K562 (cell line): Measurements from ENCODE around the gene HSPA8. TPM values are rescaled to one million over a fixed set of nuclear protein-coding genes. Genes with fewer than 3 reads are reported as not detected.
A peak's percentile ranks its signal among the peaks of the same experiment; 100 is the strongest.

Source experiments
- ATAC-seq: fragments of 200-7000 bp; cut with Tn5 transposase; 3 replicates; pipeline ENCODE4 v1.9.1; 2020; ENCODE audit warnings: moderate library complexity
- BruUV-seq: library from RNA; stranded (reverse); fragments of 400-500 nt; replicated peaks from 2 replicates; lab custom pipeline; 2021; lab: Mats Ljungman, UMichigan
- CTCF ChIA-PET: fragments of 300-600 bp; formaldehyde crosslinking; extraction: SDS; loops from one replicate; lab custom pipeline; 2021; ENCODE audit warnings: low intra/inter-chr PET ratio; lab: Yijun Ruan, JAX
- POLR2A ChIA-PET: fragments of 300-600, 350-650 bp; sonication (Branson Sonifier 250); formaldehyde crosslinking; extraction: SDS; loops from one replicate; lab custom pipeline; 2021; ENCODE audit warnings: antibody characterized with exemption, inconsistent platforms; lab: Yijun Ruan, JAX
- DNase-seq, 4 experiments: peaks; one replicate each; pipeline versions ENCODE4 v3.0.0 to v3.0.0-alpha.2; 2011 to 2018; ENCODE audit warnings: low spot score in 3 of 4, mixed read lengths in 3 of 4; ENCODE audit errors: extremely low read depth in 1 of 4
- FAIRE-seq: peaks from 2 replicates; lab custom pipeline; 2011; peaks lifted over from hg19 to GRCh38; lab: Jason Lieb, UNC
- H2AFZ ChIP-seq: 2 replicates; pipeline ENCODE4 v1.6.0; 2011; ENCODE audit warnings: low read depth, low read length, control low read depth, inconsistent platforms
- H3K27ac ChIP-seq: fragments of 200-600 bp; 3 replicates; pipeline ENCODE4 v1.8.0; 2011; ENCODE audit warnings: low read depth, mild to moderate bottlenecking, control low read depth, inconsistent platforms, low read length, moderate library complexity, mixed read lengths; ENCODE audit errors: extremely low read depth
- H3K27me3 ChIP-seq, 2 experiments: fragments of 300-600 bp in 1 of 2; 2 replicates in 1 of 2; 3 replicates in 1 of 2; pipeline versions ENCODE4 v1.6.0 to v1.8.0; 2011; ENCODE audit warnings: inconsistent platforms in 2 of 2, low read length in 2 of 2, mild to moderate bottlenecking in 1 of 2, mixed read lengths in 1 of 2, moderate library complexity in 1 of 2; ENCODE audit not compliant: control insufficient read depth in 2 of 2, insufficient read depth in 2 of 2
- H3K36me3 ChIP-seq: fragments of 300-600 bp; 3 replicates; pipeline ENCODE4 v1.8.0; 2011; ENCODE audit warnings: mild to moderate bottlenecking, low read length, inconsistent platforms; ENCODE audit not compliant: control insufficient read depth, insufficient read depth
- H3K4me1 ChIP-seq, 2 experiments: fragments of 200-600 bp in 1 of 2; replicated peaks in 1 of 2; 2 replicates in 1 of 2; 3 replicates in 1 of 2; pipeline versions ENCODE4 v1.5.1 to v1.8.0; 2011; ENCODE audit warnings: inconsistent platforms in 2 of 2, low read length in 2 of 2, mild to moderate bottlenecking in 1 of 2, mixed read lengths in 1 of 2, moderate library complexity in 1 of 2; ENCODE audit not compliant: control insufficient read depth in 2 of 2, insufficient read depth in 2 of 2
- H3K4me2 ChIP-seq: 2 replicates; pipeline ENCODE4 v1.6.1; 2011; ENCODE audit warnings: low read length, control low read depth, inconsistent platforms, mixed read lengths; ENCODE audit not compliant: insufficient read depth
- H3K4me3 ChIP-seq: fragments of 200-600 bp; sonication (generic), shearing (Covaris generic); 2 replicates; pipeline ENCODE4 v1.5.1; 2016; ENCODE audit warnings: control low read depth, inconsistent platforms
- H3K79me2 ChIP-seq: fragments of 200-600 bp; 3 replicates; pipeline ENCODE4 v1.8.0; 2011; ENCODE audit warnings: low read length, inconsistent platforms; ENCODE audit not compliant: control insufficient read depth, insufficient read depth
- H3K9ac ChIP-seq, 2 experiments: 2 replicates each; pipeline versions ENCODE4 v1.6.0 to v1.6.1; 2011; ENCODE audit warnings: low read depth in 2 of 2, low read length in 2 of 2, control low read depth in 1 of 2, inconsistent platforms in 1 of 2, mild to moderate bottlenecking in 1 of 2, mixed read lengths in 1 of 2; ENCODE audit not compliant: insufficient read depth in 1 of 2
- H3K9me1 ChIP-seq: one replicate; pipeline ENCODE4 v1.6.0; 2011; ENCODE audit warnings: inconsistent platforms, mild to moderate bottlenecking, low read length, moderate library complexity; ENCODE audit not compliant: control insufficient read depth, insufficient read depth
- H3K9me3 ChIP-seq: replicated peaks from 2 replicates; pipeline ENCODE4 v1.5.1; 2011; ENCODE audit warnings: low read depth, low read length, inconsistent platforms; ENCODE audit not compliant: control insufficient read depth, insufficient read depth
- H4K20me1 ChIP-seq: replicated peaks from 2 replicates; pipeline ENCODE4 v1.6.1; 2011; ENCODE audit warnings: low read length, inconsistent platforms, mixed read lengths; ENCODE audit not compliant: control insufficient read depth, insufficient read depth
- RAD21 ChIP-seq, 2 experiments: fragments of 250-450 bp in 1 of 2; fragments of 450-650 bp in 1 of 2; sonication (Bioruptor Pico) in 1 of 2; formaldehyde crosslinking in 1 of 2; IDR thresholded peaks in 1 of 2; conservative IDR thresholded peaks in 1 of 2; 2 replicates each; pipeline versions ENCODE4 v1.4.0 to v1.8.0; 2020 to 2022; ENCODE audit warnings: mild to moderate bottlenecking in 2 of 2, moderate library complexity in 1 of 2
- SLC30A9 ChIP-seq: fragments of 250-450 bp; sonication (Bioruptor Pico); IDR thresholded peaks from 2 replicates; pipeline ENCODE4 v1.8.0; 2022; ENCODE audit warnings: mild to moderate bottlenecking, moderate library complexity
- WGBS: fragments of 100-300 bp; shearing (Covaris generic); methylation state at CpG from one replicate; pipeline ENCODE4 v1.1.6; 2016; ENCODE audit warnings: low coverage, mixed read lengths; ENCODE audit not compliant: insufficient coverage; ENCODE audit errors: missing lambda C conversion rate; 5-methylcytosine and 5-hydroxymethylcytosine counted together
- in situ Hi-C: fragments of 300-500 bp; cut with MboI; formaldehyde crosslinking; loops from 4 replicates; pipeline ENCODE4 v1.15.0; 2018; ENCODE audit warnings: inconsistent platforms, mixed read lengths
- intact Hi-C: fragments of 100-400 bp; cut with micrococcal nuclease; formaldehyde crosslinking; loops from 2 replicates; pipeline ENCODE4 v1.14.2; 2022
- polyA plus RNA-seq, 8 experiments: library from polyadenylated mRNA; depleted of rRNA in 4 of 8; stranded (reverse) in 5 of 8; unstranded in 3 of 8; fragments of >200 nt; fragmentation: Nextera tagmentation in 2 of 8; fragmentation: Illumina TruSeq in 1 of 8; extraction: Ambion mirVana in 2 of 8; extraction: Trizol in 1 of 8; gene quantifications; 2 replicates each; pipeline versions ENCODE4 v1.2.1 to v1.2.3, GENCODE V29; 2011 to 2014; ENCODE audit warnings: inconsistent platforms in 1 of 8, missing spikeins in 1 of 8
- total RNA-seq, 7 experiments: library from RNA; depleted of rRNA in 6 of 7; stranded (reverse); fragments of >200 nt in 6 of 7; fragmentation: Illumina TruSeq in 2 of 7; extraction: Trizol in 2 of 7; gene quantifications; 2 replicates each; pipeline versions ENCODE4 v1.2.1 to v1.2.3, GENCODE V29; 2011 to 2021; ENCODE audit warnings: low replicate concordance in 1 of 7
- TF ChIP-seq, protein P1 (sequence below): fragments of 450-650 bp; formaldehyde crosslinking; IDR thresholded peaks from 2 replicates; pipeline ENCODE4 v1.4.0; 2022; ENCODE audit warnings: mild to moderate bottlenecking, moderate library complexity
- TF ChIP-seq, protein P2 (sequence below), 3 experiments: IDR thresholded peaks in 2 of 3; conservative IDR thresholded peaks in 1 of 3; 2 replicates each; pipeline ENCODE4 v1.5.1; 2011 to 2012; ENCODE audit warnings: low read length in 3 of 3, mild to moderate bottlenecking in 3 of 3, control low read depth in 2 of 3, improper control_type of control experiment in 1 of 3, inconsistent platforms in 1 of 3, low read depth in 1 of 3, mixed read lengths in 1 of 3, moderate library complexity in 1 of 3; ENCODE audit not compliant: insufficient read depth in 2 of 3
- TF ChIP-seq, protein P3 (sequence below), 2 experiments: fragments of 450-650 bp in 1 of 2; sonication (generic) in 1 of 2; formaldehyde crosslinking in 1 of 2; IDR thresholded peaks; 2 replicates each; pipeline versions ENCODE4 v1.7.1 to v1.9.0; 2016 to 2022; ENCODE audit warnings: inconsistent platforms in 1 of 2, mild to moderate bottlenecking in 1 of 2, missing genetic modification reagents in 1 of 2

The HSPA8 gene
- total and polyA plus RNA-seq, 9 of the 15 experiments (the other 6 are each of a cell fraction or from before 2014, with no cell fraction given) = 1,250 to 3,966 (median 2,773) TPM

DNA sequence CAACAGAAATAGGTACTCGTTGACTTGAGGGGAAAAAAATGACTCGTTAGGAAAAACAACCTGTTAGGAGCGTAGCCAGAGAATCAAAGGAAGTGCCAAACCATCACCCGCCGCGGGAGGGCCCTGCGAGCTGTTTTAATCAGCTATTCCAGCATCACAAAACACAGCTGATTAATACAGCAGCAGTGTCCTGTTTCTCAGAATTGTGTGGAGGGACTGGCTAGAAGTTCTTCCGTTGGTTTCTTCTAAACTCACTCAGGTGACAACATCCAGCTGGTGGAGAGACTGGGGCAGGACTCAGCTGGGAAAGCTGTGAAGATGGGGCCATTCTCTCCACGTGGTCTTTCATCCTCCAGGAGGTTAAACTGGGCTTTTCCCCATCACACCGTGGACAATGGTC, 28.0 kb downstream of the HSPA8 start:
- H3K27ac ChIP-seq = no peak overlapping the region
- no peak overlapping the region for H3K4me3 ChIP-seq
- peaks cover 0 to 17% of the 10 kb centered on the region in 2 experiments; a peak in 4 of 5 replicates for H3K27me3 ChIP-seq
- no peaks in the 10 kb centered on the region; a peak in 1 of 5 replicates for H3K4me1 ChIP-seq
- H3K4me2 ChIP-seq = no peak overlapping the region
- BruUV-seq = no TSS peak
- ChIA-PET CTCF (no interaction called here), POLR2A (interaction anchor here (0.7 to 1.4 kb wide), 3 partner anchors 10 to 28 kb away, joined by 3 read pairs; partner anchors contain the start of gene HSPA8)
- no peaks in the 10 kb centered on the region for H3K9me3 ChIP-seq
- TF ChIP-seq, protein P1, sequence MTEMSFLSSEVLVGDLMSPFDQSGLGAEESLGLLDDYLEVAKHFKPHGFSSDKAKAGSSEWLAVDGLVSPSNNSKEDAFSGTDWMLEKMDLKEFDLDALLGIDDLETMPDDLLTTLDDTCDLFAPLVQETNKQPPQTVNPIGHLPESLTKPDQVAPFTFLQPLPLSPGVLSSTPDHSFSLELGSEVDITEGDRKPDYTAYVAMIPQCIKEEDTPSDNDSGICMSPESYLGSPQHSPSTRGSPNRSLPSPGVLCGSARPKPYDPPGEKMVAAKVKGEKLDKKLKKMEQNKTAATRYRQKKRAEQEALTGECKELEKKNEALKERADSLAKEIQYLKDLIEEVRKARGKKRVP = no peak
- TF ChIP-seq, protein P2, sequence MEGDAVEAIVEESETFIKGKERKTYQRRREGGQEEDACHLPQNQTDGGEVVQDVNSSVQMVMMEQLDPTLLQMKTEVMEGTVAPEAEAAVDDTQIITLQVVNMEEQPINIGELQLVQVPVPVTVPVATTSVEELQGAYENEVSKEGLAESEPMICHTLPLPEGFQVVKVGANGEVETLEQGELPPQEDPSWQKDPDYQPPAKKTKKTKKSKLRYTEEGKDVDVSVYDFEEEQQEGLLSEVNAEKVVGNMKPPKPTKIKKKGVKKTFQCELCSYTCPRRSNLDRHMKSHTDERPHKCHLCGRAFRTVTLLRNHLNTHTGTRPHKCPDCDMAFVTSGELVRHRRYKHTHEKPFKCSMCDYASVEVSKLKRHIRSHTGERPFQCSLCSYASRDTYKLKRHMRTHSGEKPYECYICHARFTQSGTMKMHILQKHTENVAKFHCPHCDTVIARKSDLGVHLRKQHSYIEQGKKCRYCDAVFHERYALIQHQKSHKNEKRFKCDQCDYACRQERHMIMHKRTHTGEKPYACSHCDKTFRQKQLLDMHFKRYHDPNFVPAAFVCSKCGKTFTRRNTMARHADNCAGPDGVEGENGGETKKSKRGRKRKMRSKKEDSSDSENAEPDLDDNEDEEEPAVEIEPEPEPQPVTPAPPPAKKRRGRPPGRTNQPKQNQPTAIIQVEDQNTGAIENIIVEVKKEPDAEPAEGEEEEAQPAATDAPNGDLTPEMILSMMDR (IDR thresholded peaks at IDR 0.05 in 2 of 3, conservative IDR thresholded peaks at IDR 0.05 in 1 of 3; ENCODE audit: insufficient read depth in 2 of 3, low read depth in 1 of 3, low read length in 3 of 3) = peak in 2 of 3 experiments; percentile 31 to 36; a peak in 3 of 6 replicates
- TF ChIP-seq, protein P3, sequence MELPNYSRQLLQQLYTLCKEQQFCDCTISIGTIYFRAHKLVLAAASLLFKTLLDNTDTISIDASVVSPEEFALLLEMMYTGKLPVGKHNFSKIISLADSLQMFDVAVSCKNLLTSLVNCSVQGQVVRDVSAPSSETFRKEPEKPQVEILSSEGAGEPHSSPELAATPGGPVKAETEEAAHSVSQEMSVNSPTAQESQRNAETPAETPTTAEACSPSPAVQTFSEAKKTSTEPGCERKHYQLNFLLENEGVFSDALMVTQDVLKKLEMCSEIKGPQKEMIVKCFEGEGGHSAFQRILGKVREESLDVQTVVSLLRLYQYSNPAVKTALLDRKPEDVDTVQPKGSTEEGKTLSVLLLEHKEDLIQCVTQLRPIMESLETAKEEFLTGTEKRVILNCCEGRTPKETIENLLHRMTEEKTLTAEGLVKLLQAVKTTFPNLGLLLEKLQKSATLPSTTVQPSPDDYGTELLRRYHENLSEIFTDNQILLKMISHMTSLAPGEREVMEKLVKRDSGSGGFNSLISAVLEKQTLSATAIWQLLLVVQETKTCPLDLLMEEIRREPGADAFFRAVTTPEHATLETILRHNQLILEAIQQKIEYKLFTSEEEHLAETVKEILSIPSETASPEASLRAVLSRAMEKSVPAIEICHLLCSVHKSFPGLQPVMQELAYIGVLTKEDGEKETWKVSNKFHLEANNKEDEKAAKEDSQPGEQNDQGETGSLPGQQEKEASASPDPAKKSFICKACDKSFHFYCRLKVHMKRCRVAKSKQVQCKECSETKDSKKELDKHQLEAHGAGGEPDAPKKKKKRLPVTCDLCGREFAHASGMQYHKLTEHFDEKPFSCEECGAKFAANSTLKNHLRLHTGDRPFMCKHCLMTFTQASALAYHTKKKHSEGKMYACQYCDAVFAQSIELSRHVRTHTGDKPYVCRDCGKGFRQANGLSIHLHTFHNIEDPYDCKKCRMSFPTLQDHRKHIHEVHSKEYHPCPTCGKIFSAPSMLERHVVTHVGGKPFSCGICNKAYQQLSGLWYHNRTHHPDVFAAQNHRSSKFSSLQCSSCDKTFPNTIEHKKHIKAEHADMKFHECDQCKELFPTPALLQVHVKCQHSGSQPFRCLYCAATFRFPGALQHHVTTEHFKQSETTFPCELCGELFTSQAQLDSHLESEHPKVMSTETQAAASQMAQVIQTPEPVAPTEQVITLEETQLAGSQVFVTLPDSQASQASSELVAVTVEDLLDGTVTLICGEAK (IDR thresholded peaks at IDR 0.05) = no peak
- TF ChIP-seq, protein P3 (CRISPR knock-in tag; IDR thresholded peaks at IDR 0.05) = no peak
- TF ChIP-seq SLC30A9 (CRISPR knock-in tag) (no peak), RAD21 (CRISPR knock-in tag; conservative IDR thresholded peaks at IDR 0.05 in 1 of 2, IDR thresholded peaks at IDR 0.05 in 1 of 2) (peak in 1 of 2 experiments; percentile 21; a peak in 1 of 4 replicates)
- in situ Hi-C loops = no loop called here
- no peaks in the 10 kb centered on the region for H3K9me1 ChIP-seq
- ATAC-seq (peak; percentile 76), FAIRE-seq (no peak), DNase-seq (peak in 2 of 4 experiments; percentile 18 to 22)
- WGBS = 1% methylated on average over 10 of the region's 10 CpGs
- intact Hi-C loops = no loop called here
- H3K36me3 ChIP-seq = no peaks in the 10 kb centered on the region
- no peak overlapping the region for H2AFZ ChIP-seq
- no peaks in the 10 kb centered on the region for H3K79me2 ChIP-seq
- no peaks in the 10 kb centered on the region for H4K20me1 ChIP-seq
- H3K9ac ChIP-seq = no peak overlapping the region
